ENCODE results near the gene ASTN2. TPM values are rescaled to one million over a fixed set of nuclear protein-coding genes. Genes with fewer than 3 reads are reported as not detected.

ASTN2 gene
- total and polyA plus RNA-seq, 9 of the 15 experiments (the other 6 are each of a cell fraction or from before 2014, with no cell fraction given) = 0.56 to 3.5 (median 1.9) TPM

- H3K9me1 ChIP-seq (ENCODE audit: control insufficient read depth, insufficient read depth, low read length) = no peaks in the 10 kb centered on the region
- no peaks in the 10 kb centered on the region for H3K9me3 ChIP-seq (replicated peaks; ENCODE audit: control insufficient read depth, insufficient read depth, low read depth, low read length)
- FAIRE-seq = no peak
- no peak for TF ChIP-seq TCF3 (CRISPR knock-in tag; IDR thresholded peaks at IDR 0.05)
- no peak for TF ChIP-seq HMG20B (CRISPR knock-in tag; IDR thresholded peaks at IDR 0.05)
- no peak for TF ChIP-seq YBX1 (IDR thresholded peaks at IDR 0.05)
- TF ChIP-seq NCOR1 (IDR thresholded peaks at IDR 0.05) = no peak
- TF ChIP-seq ZBTB1 (CRISPR knock-in tag; IDR thresholded peaks at IDR 0.05; ENCODE audit: borderline replicate concordance, low read depth) = no peak
- H3K4me3 ChIP-seq = no peak overlapping the region
- no peak overlapping the region for H3K9ac ChIP-seq (ENCODE audit: insufficient read depth in 1 of 2, low read depth in 2 of 2, low read length in 2 of 2)
- H3K4me1 ChIP-seq (replicated peaks in 1 of 2; ENCODE audit: control insufficient read depth in 2 of 2, insufficient read depth in 2 of 2, low read length in 2 of 2) = no peaks in the 10 kb centered on the region
- intact Hi-C loops (cut with micrococcal nuclease) (loop anchor here (1.0 to 5.0 kb wide), 4 partner anchors 58 to 1055 kb away; partner anchors contain the start of gene PAPPA), in situ Hi-C loops (cut with MboI) (no loop called here)
- H3K4me2 ChIP-seq (ENCODE audit: insufficient read depth, low read length) = no peak overlapping the region
- H4K20me1 ChIP-seq (replicated peaks; ENCODE audit: control insufficient read depth, insufficient read depth, low read length) = no peaks in the 10 kb centered on the region
- no peak overlapping the region for H2AFZ ChIP-seq (ENCODE audit: low read depth, low read length)
- H3K27ac ChIP-seq (ENCODE audit: extremely low read depth, low read depth, low read length) = no peak overlapping the region
- WGBS (ENCODE audit: insufficient coverage, low coverage, missing lambda C conversion rate) = 5% methylated on average over 4 of the region's 4 CpGs
- ChIA-PET POLR2A (interaction anchor here (0.7 kb wide), 1 partner anchor 12 kb away, joined by 4 read pairs; no protein-coding TSS in a partner anchor), CTCF (ENCODE audit: low intra/inter-chr PET ratio) (interaction anchor here (1.1 kb wide), 1 partner anchor 498 kb away, joined by 3 read pairs; no protein-coding TSS in a partner anchor)
- no peak for DNase-seq (ENCODE audit: extremely low read depth in 1 of 4, low spot score in 3 of 4)
- no TSS peak for BruUV-seq (replicated peaks)
- H3K79me2 ChIP-seq (ENCODE audit: control insufficient read depth, insufficient read depth, low read length) = no peaks in the 10 kb centered on the region
- no peaks in the 10 kb centered on the region for H3K36me3 ChIP-seq (ENCODE audit: control insufficient read depth, insufficient read depth, low read length)
- H3K27me3 ChIP-seq (ENCODE audit: control insufficient read depth in 2 of 2, insufficient read depth in 2 of 2, low read length in 2 of 2) = no peaks in the 10 kb centered on the region
- ATAC-seq = no peak; the same call in 2 of the 3 replicates
Measured at GRCh38 chr9:116647515-116647809, 767.4 kb downstream of the ASTN2 start.

Measured in K562 (cell line).